Loucy (cell line): ENCODE data around the gene KDSR.

Experiments used
- H2AFZ ChIP-seq: fragments of 200-600 bp; sonication (generic); 2 replicates; pipeline ENCODE4 v1.6.0; 2016; ENCODE audit warnings: antibody characterized with exemption, mild to moderate bottlenecking, low read length, moderate library complexity
- H3F3A ChIP-seq: fragments of 200-600 bp; 2 replicates; pipeline ENCODE4 v1.6.0; 2016; ENCODE audit warnings: antibody characterized with exemption, low read depth, mild to moderate bottlenecking
- H3K27me3 ChIP-seq: fragments of 200-600 bp; sonication (generic); 2 replicates; pipeline ENCODE4 v1.6.1; 2014; ENCODE audit warnings: low read length, mild to moderate bottlenecking; ENCODE audit not compliant: insufficient read depth, poor library complexity, severe bottlenecking
- H3K36me3 ChIP-seq: fragments of 200-600 bp; sonication (generic); 2 replicates; pipeline ENCODE4 v1.6.1; 2016; ENCODE audit warnings: low read length; ENCODE audit not compliant: insufficient read depth
- H3K4me1 ChIP-seq: fragments of 200-600 bp; sonication (generic); 2 replicates; pipeline ENCODE4 v1.5.1; 2014; ENCODE audit warnings: low read length, mild to moderate bottlenecking; ENCODE audit not compliant: insufficient read depth, poor library complexity, severe bottlenecking
- H3K4me2 ChIP-seq: fragments of 200-600 bp; sonication (generic); 2 replicates; pipeline ENCODE4 v1.6.0; 2014; ENCODE audit warnings: antibody characterized with exemption, low read length, low read depth, mild to moderate bottlenecking; ENCODE audit not compliant: poor library complexity, severe bottlenecking
- H3K4me3 ChIP-seq: fragments of 200-600 bp; sonication (generic); 2 replicates; pipeline ENCODE4 v1.5.1; 2014; ENCODE audit warnings: low read length, mild to moderate bottlenecking, mixed read lengths; ENCODE audit not compliant: poor library complexity, severe bottlenecking
- H3K79me2 ChIP-seq: fragments of 200-600 bp; sonication (generic); 2 replicates; pipeline ENCODE4 v1.6.1; 2014; ENCODE audit warnings: low read length; ENCODE audit not compliant: insufficient read depth
- H3K9ac ChIP-seq: fragments of 200-600 bp; sonication (generic); 2 replicates; pipeline ENCODE4 v1.6.0; 2014; ENCODE audit warnings: mild to moderate bottlenecking, low read depth, low read length, moderate library complexity; ENCODE audit not compliant: poor library complexity, severe bottlenecking
- H3K9me2 ChIP-seq: fragments of 200-600 bp; sonication (generic); replicated peaks from 2 replicates; pipeline ENCODE4 v1.6.1; 2016; ENCODE audit warnings: low read depth, low read length, mixed read lengths
- H3K9me3 ChIP-seq: fragments of 200-600 bp; sonication (generic); 2 replicates; pipeline ENCODE4 v1.6.1; 2014; ENCODE audit warnings: mild to moderate bottlenecking, antibody characterized with exemption, low read length, low read depth; ENCODE audit not compliant: insufficient read depth
- H4K20me1 ChIP-seq: fragments of 200-600 bp; sonication (generic); 2 replicates; pipeline ENCODE4 v1.6.0; 2014; ENCODE audit warnings: antibody characterized with exemption, low read length, mild to moderate bottlenecking; ENCODE audit not compliant: insufficient read depth, poor library complexity, severe bottlenecking
- CTCF ChIP-seq: fragments of 200-600 bp; sonication (generic); conservative IDR thresholded peaks from 2 replicates; pipeline ENCODE4 v1.5.1; 2014; ENCODE audit warnings: mild to moderate bottlenecking, antibody characterized with exemption, low read length
- EZH2phosphoT487 ChIP-seq: fragments of 200-600 bp; IDR thresholded peaks from 2 replicates; pipeline ENCODE4 v1.6.1; 2018; ENCODE audit warnings: antibody characterized with exemption, mild to moderate bottlenecking, moderate library complexity, borderline replicate concordance

Gene KDSR

GRCh38 chr18:63409301-63409700 is 42.3 kb upstream of the KDSR start:
- peaks cover 30% of the 10 kb centered on the region for H3K4me1 ChIP-seq
- H3K9me3 ChIP-seq, result no peaks in the 10 kb centered on the region
- no peak overlapping the region for H3K4me3 ChIP-seq
- H3K9me2 ChIP-seq, result no peaks in the 10 kb centered on the region
- H3F3A ChIP-seq, result 0 out of 2 replicates have a peak, but pooled peaks cover 5% of the 10 kb centered on the region
- no peak for TF ChIP-seq CTCF
- no peak for TF ChIP-seq EZH2phosphoT487
- H3K79me2 ChIP-seq, result peaks cover 46% of the 10 kb centered on the region
- no peak overlapping the region for H3K4me2 ChIP-seq
- H4K20me1 ChIP-seq, result peaks cover 25% of the 10 kb centered on the region
- H3K9ac ChIP-seq, result no peak overlapping the region
- H2AFZ ChIP-seq, result no peak overlapping the region
- H3K27me3 ChIP-seq, result no peaks in the 10 kb centered on the region
- H3K36me3 ChIP-seq, result peaks cover 73% of the 10 kb centered on the region

GRCh38 chr18:63407734-63408133 is 40.7 kb upstream of the KDSR start:
- H2AFZ ChIP-seq, result no peak overlapping the region
- H3K4me1 ChIP-seq, result peaks cover 30% of the 10 kb centered on the region
- no peak for TF ChIP-seq CTCF
- no peak for TF ChIP-seq EZH2phosphoT487
- peaks cover 33% of the 10 kb centered on the region for H3K79me2 ChIP-seq
- no peaks in the 10 kb centered on the region for H3K27me3 ChIP-seq
- no peak overlapping the region for H3K4me2 ChIP-seq
- no peaks in the 10 kb centered on the region for H3K9me2 ChIP-seq
- peaks cover 84% of the 10 kb centered on the region for H3K36me3 ChIP-seq
- H3K9ac ChIP-seq, result no peak overlapping the region
- no peak overlapping the region for H3K4me3 ChIP-seq
- H3F3A ChIP-seq, result 0 out of 2 replicates have a peak, but pooled peaks cover 5% of the 10 kb centered on the region
- peaks cover 25% of the 10 kb centered on the region for H4K20me1 ChIP-seq
- H3K9me3 ChIP-seq, result no peaks in the 10 kb centered on the region

GRCh38 chr18:63405986-63406385 is 39.0 kb upstream of the KDSR start:
- Histone ChIP-seq H2AFZ (no peak overlapping the region), H3K9ac (no peak overlapping the region), H3K4me3 (no peak overlapping the region), H3K9me3 (no peaks in the 10 kb centered on the region), H3K79me2 (peaks cover 27% of the 10 kb centered on the region; the same call in 1 of the 2 replicates), H3F3A (no peaks in the 10 kb centered on the region), H3K4me2 (no peak overlapping the region), H3K4me1 (peaks cover 15% of the 10 kb centered on the region), H3K27me3 (no peaks in the 10 kb centered on the region), H3K36me3 (peaks cover 95% of the 10 kb centered on the region), H3K9me2 (no peaks in the 10 kb centered on the region), H4K20me1 (peaks cover 15% of the 10 kb centered on the region)
- TF ChIP-seq EZH2phosphoT487 (no peak), CTCF (no peak)
